ENCODE results near the gene DNAH12. TPM values are rescaled to one million over a fixed set of nuclear protein-coding genes. Genes with fewer than 3 reads are reported as not detected.

The DNAH12 gene
- total RNA-seq, 2 experiments from 2014 or later, result 0.21 TPM; not detected in 1

GRCh38 chr3:57397175-57398026 lies 146.7 kb downstream of the DNAH12 start:
- Histone ChIP-seq H3K36me3 (ENCODE audit: insufficient read depth, low read length) (no peaks in the 10 kb centered on the region), H3K4me3 (ENCODE audit: low read depth, low read length, poor library complexity, severe bottlenecking) (peak overlapping the region; percentile 17), H3K9me2 (ENCODE audit: insufficient read depth, low read length) (no peaks in the 10 kb centered on the region; the same call in 1 of the 2 replicates), H3K4me1 (ENCODE audit: insufficient read depth, low read length, poor library complexity, severe bottlenecking) (peaks cover 5% of the 10 kb centered on the region), H4K20me1 (ENCODE audit: insufficient read depth, low read length) (no peaks in the 10 kb centered on the region), H3K79me2 (ENCODE audit: insufficient read depth, low read depth, low read length) (no peaks in the 10 kb centered on the region), H3K9me3 (ENCODE audit: low read length) (peaks cover 8% of the 10 kb centered on the region; the same call in 1 of the 2 replicates), H3K4me2 (ENCODE audit: low read length) (peak overlapping the region; percentile 43), H2AFZ (ENCODE audit: low read length) (peak overlapping the region; percentile 94), H3K27ac (ENCODE audit: low read depth, low read length, poor library complexity, severe bottlenecking) (no peak overlapping the region)
- BruUV-seq (replicated peaks), result no TSS peak
- POLR2A ChIA-PET, result interaction anchor here (0.6 to 1.7 kb wide), 10 partner anchors 59 to 673 kb away, joined by 3 to 5 read pairs (median 3); no protein-coding TSS in a partner anchor
- DNase-seq (ENCODE audit: low spot score), result peak; percentile 84
- intact Hi-C loops (cut with micrococcal nuclease; ENCODE audit: unreplicated experiment), result loop anchor here (5.0 to 10.0 kb wide), 4 partner anchors 185 to 460 kb away; no protein-coding TSS in a partner anchor
- TF ChIP-seq CTCF (conservative IDR thresholded peaks at IDR 0.05; ENCODE audit: low read length), result peak; percentile 96
- no peak for TF ChIP-seq EZH2phosphoT487 (IDR thresholded peaks at IDR 0.05; ENCODE audit: borderline replicate concordance, low read depth, low read length)
- CTCF ChIA-PET (ENCODE audit: unreplicated experiment), result interaction anchor here (0.6 to 1.1 kb wide), 5 partner anchors 11 to 775 kb away, joined by 3 to 4 read pairs (median 3); no protein-coding TSS in a partner anchor

DNA sequence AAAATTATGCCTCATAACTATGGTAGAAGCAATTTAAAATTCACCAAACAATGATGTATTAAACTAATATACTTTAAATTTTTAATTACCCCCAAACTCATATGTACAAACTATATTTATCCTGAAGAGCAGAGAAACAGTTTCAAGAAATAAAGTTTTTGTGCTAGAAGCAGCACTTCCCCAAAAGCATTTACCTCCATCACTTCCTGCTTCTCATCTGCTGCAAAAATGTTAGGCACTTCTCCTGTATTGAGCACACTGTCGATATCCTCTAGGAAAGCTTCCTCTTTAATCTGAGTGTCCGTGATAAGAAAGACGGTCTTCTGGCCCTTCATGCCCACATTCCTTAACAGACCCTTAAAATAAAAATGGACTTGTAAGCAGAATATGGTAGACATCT lies 150.2 kb downstream of the DNAH12 start:
- H3K27ac ChIP-seq (ENCODE audit: low read depth, low read length, poor library complexity, severe bottlenecking), result no peak overlapping the region
- peak; percentile 9 for DNase-seq (ENCODE audit: low spot score)
- H2AFZ ChIP-seq (ENCODE audit: low read length), result peak overlapping the region; percentile 55
- ChIA-PET CTCF (ENCODE audit: unreplicated experiment) (no interaction called here), POLR2A (interaction anchor here (0.6 to 0.9 kb wide), 2 partner anchors 122 to 320 kb away, joined by 3 read pairs; no protein-coding TSS in a partner anchor)
- H3K4me1 ChIP-seq (ENCODE audit: insufficient read depth, low read length, poor library complexity, severe bottlenecking), result peaks cover 5% of the 10 kb centered on the region
- H3K4me2 ChIP-seq (ENCODE audit: low read length), result no peak overlapping the region
- peaks cover 8% of the 10 kb centered on the region; the same call in 1 of the 2 replicates for H3K9me3 ChIP-seq (ENCODE audit: low read length)
- TF ChIP-seq EZH2phosphoT487 (IDR thresholded peaks at IDR 0.05; ENCODE audit: borderline replicate concordance, low read depth, low read length) (no peak), CTCF (conservative IDR thresholded peaks at IDR 0.05; ENCODE audit: low read length) (no peak)
- H3K36me3 ChIP-seq (ENCODE audit: insufficient read depth, low read length), result no peaks in the 10 kb centered on the region
- BruUV-seq (replicated peaks), result no TSS peak
- H3K79me2 ChIP-seq (ENCODE audit: insufficient read depth, low read depth, low read length), result no peaks in the 10 kb centered on the region
- H3K9me2 ChIP-seq (ENCODE audit: insufficient read depth, low read length), result no peaks in the 10 kb centered on the region; the same call in 1 of the 2 replicates
- intact Hi-C loops (cut with micrococcal nuclease; ENCODE audit: unreplicated experiment), result loop anchor here (10.0 kb wide), 1 partner anchor 219 kb away; no protein-coding TSS in a partner anchor
- H4K20me1 ChIP-seq (ENCODE audit: insufficient read depth, low read length), result no peaks in the 10 kb centered on the region
- no peak overlapping the region for H3K4me3 ChIP-seq (ENCODE audit: low read depth, low read length, poor library complexity, severe bottlenecking)

Measured in OCI-LY7 (cell line).